CD4-positive, CD25-positive, alpha-beta regulatory T cell (primary cell): ENCODE measurements around the gene PSPN. TPM values are rescaled to one million over a fixed set of nuclear protein-coding genes. Genes with fewer than 3 reads are reported as not detected.

ENCODE experiments used
- ATAC-seq, 2 donors: fragments of 150-1000 bp; cut with Tn5 transposase; one replicate each; pipeline ENCODE4 v1.10.0; 2021; ENCODE audit warnings: low read depth in 2 of 2, moderate number of reproducible peaks in 2 of 2, moderate library complexity in 1 of 2
- DNase-seq, 3 donors: peaks; one replicate each; pipeline versions ENCODE4 v3.0.0 to v3.0.0-alpha.2; 2012 to 2022; ENCODE audit warnings: mixed read lengths in 1 of 3
- H3K27ac ChIP-seq: one replicate; pipeline ENCODE4 v1.7.0; 2013; ENCODE audit warnings: mild to moderate bottlenecking, low read length; ENCODE audit not compliant: insufficient read depth, poor library complexity, severe bottlenecking
- H3K27me3 ChIP-seq: one replicate; pipeline ENCODE4 v1.7.0; 2013; ENCODE audit warnings: low read length; ENCODE audit not compliant: control insufficient read depth, insufficient read depth
- H3K36me3 ChIP-seq: one replicate; pipeline ENCODE4 v1.7.0; 2013; ENCODE audit warnings: mild to moderate bottlenecking, low read length, moderate library complexity; ENCODE audit not compliant: control insufficient read depth, insufficient read depth
- H3K4me1 ChIP-seq: 2 replicates; pipeline ENCODE4 v1.7.0; 2013; ENCODE audit warnings: mild to moderate bottlenecking, low read length; ENCODE audit not compliant: insufficient read depth, control insufficient read depth, poor library complexity, severe bottlenecking
- H3K4me3 ChIP-seq: one replicate; pipeline ENCODE4 v1.7.0; 2013; ENCODE audit warnings: low read depth, mild to moderate bottlenecking, low read length, moderate library complexity
- H3K9me3 ChIP-seq, 2 experiments: 1 replicate in 1 of 2; 2 replicates in 1 of 2; pipeline ENCODE4 v1.7.0; 2013; ENCODE audit warnings: low read length in 2 of 2, mild to moderate bottlenecking in 1 of 2, moderate library complexity in 1 of 2; ENCODE audit not compliant: control insufficient read depth in 2 of 2
- H3K27ac Mint-ChIP-seq, 3 donors: one replicate each; pipeline ENCODE4 v1.8.0; 2020 to 2022; ENCODE audit warnings: mild to moderate bottlenecking in 3 of 3, mixed read lengths in 3 of 3, moderate library complexity in 2 of 3
- H3K27me3 Mint-ChIP-seq: one replicate; pipeline ENCODE4 v1.8.0; 2022; ENCODE audit warnings: mild to moderate bottlenecking, mixed read lengths
- H3K36me3 Mint-ChIP-seq: one replicate; pipeline ENCODE4 v1.8.0; 2020; ENCODE audit warnings: mixed read lengths
- H3K4me1 Mint-ChIP-seq, 4 donors: one replicate each; pipeline ENCODE4 v1.8.0; 2020 to 2022; ENCODE audit warnings: mixed read lengths in 4 of 4, mild to moderate bottlenecking in 1 of 4
- H3K4me3 Mint-ChIP-seq, 4 donors: one replicate each; pipeline ENCODE4 v1.8.0; 2020 to 2022; ENCODE audit warnings: mild to moderate bottlenecking in 4 of 4, mixed read lengths in 4 of 4, moderate library complexity in 3 of 4
- H3K9me3 Mint-ChIP-seq, 7 donors: one replicate each; pipeline ENCODE4 v1.8.0; 2020 to 2022; ENCODE audit warnings: mixed read lengths in 7 of 7, mild to moderate bottlenecking in 3 of 7, moderate library complexity in 2 of 7
- polyA plus RNA-seq, 4 donors: library from polyadenylated mRNA; unstranded; fragments of 300-500 nt; fragmentation: Illumina TruSeq; gene quantifications; one replicate each; pipeline ENCODE4 v1.2.3, GENCODE V29; 2021
- total RNA-seq: library from RNA; stranded (reverse); gene quantifications from one replicate; pipeline ENCODE4 v1.2.3, GENCODE V29; 2022

PSPN gene
- total and polyA plus RNA-seq, 5 donors from 2014 or later: 0.41 to 1.0 (median 0.72) TPM

DNA sequence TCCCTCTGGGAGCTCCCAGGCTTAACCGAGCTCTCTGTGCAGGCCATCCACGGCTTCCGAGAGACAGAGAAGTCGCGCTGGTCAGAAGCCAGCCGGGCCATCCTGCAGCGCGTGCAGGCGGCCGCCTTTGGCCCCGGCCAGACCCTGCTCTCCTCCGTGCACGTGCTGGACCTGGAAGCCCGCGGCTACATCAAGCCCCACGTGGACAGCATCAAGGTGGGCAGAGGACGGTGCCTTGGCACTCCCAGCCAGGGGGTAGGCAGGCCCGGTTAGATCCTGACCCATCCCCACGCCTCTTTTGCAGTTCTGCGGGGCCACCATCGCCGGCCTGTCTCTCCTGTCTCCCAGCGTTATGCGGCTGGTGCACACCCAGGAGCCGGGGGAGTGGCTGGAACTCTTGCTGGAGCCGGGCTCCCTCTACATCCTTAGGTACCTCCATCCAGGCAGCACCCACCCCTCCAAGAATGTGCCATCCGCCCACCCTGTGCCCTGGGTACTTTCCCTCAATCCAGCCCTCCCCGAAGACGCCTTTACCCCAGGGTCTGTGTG is 1.5 kb downstream of the PSPN start:
- Mint-ChIP-seq H3K27me3 (no peaks in the 10 kb centered on the region), H3K9me3 (no peaks in the 10 kb centered on the region), H3K4me3 (peak overlapping the region in 1 of 4 donors; percentile 96), H3K27ac (no peak overlapping the region), H3K36me3 (peaks cover 7% of the 10 kb centered on the region), H3K4me1 (peaks cover 5 to 25% (median 12%) of the 10 kb centered on the region in 4 donors)
- Histone ChIP-seq H3K4me1 (peaks cover 10% of the 10 kb centered on the region), H3K4me3 (no peak overlapping the region), H3K27me3 (no peaks in the 10 kb centered on the region), H3K36me3 (peaks cover 4% of the 10 kb centered on the region), H3K27ac (peak overlapping the region; percentile 97), H3K9me3 (no peaks in the 10 kb centered on the region)
- ATAC-seq: no peak
- no peak for DNase-seq

DNA sequence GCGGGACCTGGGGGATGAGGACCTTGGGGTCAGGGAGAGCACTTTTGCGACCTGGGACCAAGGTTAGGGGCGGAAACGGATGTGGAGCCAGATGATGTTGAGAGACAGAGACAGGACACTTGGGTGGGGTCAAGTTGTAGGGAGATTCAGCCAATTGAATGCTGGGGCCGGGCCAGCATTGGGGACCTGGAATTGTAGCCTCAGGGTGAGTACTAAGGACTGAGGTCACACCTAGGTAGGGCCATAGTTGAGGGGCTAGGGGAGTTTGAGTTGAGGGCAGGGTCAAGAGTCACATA is 2.0 kb downstream of the PSPN start:
- Mint-ChIP-seq H3K4me3 (peak overlapping the region; percentile 90 to 96 (median 94)), H3K4me1 (peaks cover 5 to 25% (median 12%) of the 10 kb centered on the region in 4 donors), H3K36me3 (peaks cover 10% of the 10 kb centered on the region), H3K27me3 (no peaks in the 10 kb centered on the region), H3K9me3 (no peaks in the 10 kb centered on the region), H3K27ac (peak overlapping the region; percentile 69 to 93 (median 89))
- no peak overlapping the region for H3K4me3 ChIP-seq
- H3K36me3 ChIP-seq: peaks cover 2% of the 10 kb centered on the region
- DNase-seq (peak in 1 of 3 donors; percentile 10), ATAC-seq (no peak)
- H3K27ac ChIP-seq: peak overlapping the region; percentile 97
- H3K4me1 ChIP-seq: peaks cover 10% of the 10 kb centered on the region
- H3K27me3 ChIP-seq: no peaks in the 10 kb centered on the region
- H3K9me3 ChIP-seq: no peaks in the 10 kb centered on the region

DNA sequence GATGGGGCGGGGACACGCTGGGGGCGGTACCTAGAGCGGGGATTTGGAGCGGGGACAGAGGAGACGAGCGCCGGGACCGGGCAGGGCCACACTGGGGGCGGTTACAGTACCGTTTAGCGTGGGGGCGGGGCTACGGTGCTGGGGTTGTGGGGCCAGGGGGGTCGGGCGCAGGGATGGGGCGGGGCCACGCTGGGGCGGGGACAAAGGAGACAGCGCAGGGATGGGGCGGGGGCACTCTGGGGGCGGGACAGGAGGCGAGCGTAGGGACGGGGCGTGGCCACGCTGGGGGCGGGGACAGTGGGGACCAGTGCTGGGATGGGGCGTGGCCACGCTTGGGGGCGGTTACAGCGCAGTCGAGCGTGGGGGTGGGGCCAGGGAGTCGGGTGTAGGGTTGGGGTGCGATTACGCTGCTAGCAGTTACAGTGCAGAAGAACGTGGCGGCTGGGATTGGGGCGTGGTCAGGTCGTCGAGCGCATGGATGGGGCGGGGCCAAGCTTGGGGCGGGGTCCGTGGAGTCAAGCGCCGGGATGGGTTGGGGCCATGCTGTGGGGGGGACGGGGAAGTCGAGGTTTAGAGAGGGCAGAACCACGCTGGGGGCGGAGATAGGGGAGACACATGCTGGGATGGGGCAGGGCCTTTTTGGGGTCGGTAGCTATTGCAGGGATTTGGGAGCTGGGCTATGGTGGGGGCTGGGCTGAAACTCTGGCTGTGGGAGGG is 2.5 kb downstream of the PSPN start:
- Histone ChIP-seq H3K4me3 (no peak overlapping the region), H3K27me3 (no peaks in the 10 kb centered on the region), H3K36me3 (peaks cover 7% of the 10 kb centered on the region), H3K4me1 (peaks cover 10% of the 10 kb centered on the region), H3K27ac (peak overlapping the region; percentile 97), H3K9me3 (no peaks in the 10 kb centered on the region)
- Mint-ChIP-seq H3K27me3 (no peaks in the 10 kb centered on the region), H3K27ac (peak overlapping the region; percentile 89 to 94 (median 93)), H3K36me3 (peaks cover 11% of the 10 kb centered on the region), H3K9me3 (no peaks in the 10 kb centered on the region), H3K4me1 (peaks cover 5 to 25% (median 12%) of the 10 kb centered on the region in 4 donors), H3K4me3 (peak overlapping the region; percentile 90 to 96 (median 94))
- ATAC-seq (peak; percentile 66 to 67), DNase-seq (peak; percentile 96 to 98 (median 96))

DNA sequence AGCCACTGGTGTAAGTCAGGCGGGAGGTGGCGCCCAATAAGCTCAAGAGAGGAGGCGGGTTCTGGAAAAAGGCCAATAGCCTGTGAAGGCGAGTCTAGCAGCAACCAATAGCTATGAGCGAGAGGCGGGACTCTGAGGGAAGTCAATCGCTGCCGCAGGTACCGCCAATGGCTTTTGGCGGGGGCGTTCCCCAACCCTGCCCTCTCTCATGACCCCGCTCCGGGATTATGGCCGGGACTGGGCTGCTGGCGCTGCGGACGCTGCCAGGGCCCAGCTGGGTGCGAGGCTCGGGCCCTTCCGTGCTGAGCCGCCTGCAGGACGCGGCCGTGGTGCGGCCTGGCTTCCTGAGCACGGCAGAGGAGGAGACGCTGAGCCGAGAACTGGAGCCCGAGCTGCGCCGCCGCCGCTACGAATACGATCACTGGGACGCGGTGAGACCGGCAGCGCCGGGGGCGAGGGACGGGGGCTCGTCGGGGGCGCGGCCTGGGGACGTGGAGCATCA is 3.1 kb downstream of the PSPN start, which contains the start of gene ALKBH7:
TSS of gene ALKBH7 (plus strand) at position 201 of the 502 bp plus-strand sequence. CDS start at position 228, 27 bp downstream.
- no peaks in the 10 kb centered on the region for H3K9me3 Mint-ChIP-seq
- H3K4me1 Mint-ChIP-seq: peaks cover 5 to 25% (median 12%) of the 10 kb centered on the region in 4 donors
- no peaks in the 10 kb centered on the region for H3K9me3 ChIP-seq
- H3K27ac Mint-ChIP-seq: peak within 1 kb of the TSS; percentile 89 to 94 (median 93)
- no peaks in the 10 kb centered on the region for H3K27me3 Mint-ChIP-seq
- peak within 1 kb of the TSS; percentile 90 to 96 (median 94) for H3K4me3 Mint-ChIP-seq
- peak within 1 kb of the TSS; percentile 97 for H3K27ac ChIP-seq
- DNase-seq (peak; percentile 95 to 99 (median 98)), ATAC-seq (peak; percentile 81 to 83)
- H3K36me3 ChIP-seq: peaks cover 13% of the 10 kb centered on the region
- H3K4me3 ChIP-seq: peak within 1 kb of the TSS; percentile 83
- no peaks in the 10 kb centered on the region for H3K27me3 ChIP-seq
- H3K4me1 ChIP-seq: peaks cover 10% of the 10 kb centered on the region
- peaks cover 11% of the 10 kb centered on the region for H3K36me3 Mint-ChIP-seq

DNA sequence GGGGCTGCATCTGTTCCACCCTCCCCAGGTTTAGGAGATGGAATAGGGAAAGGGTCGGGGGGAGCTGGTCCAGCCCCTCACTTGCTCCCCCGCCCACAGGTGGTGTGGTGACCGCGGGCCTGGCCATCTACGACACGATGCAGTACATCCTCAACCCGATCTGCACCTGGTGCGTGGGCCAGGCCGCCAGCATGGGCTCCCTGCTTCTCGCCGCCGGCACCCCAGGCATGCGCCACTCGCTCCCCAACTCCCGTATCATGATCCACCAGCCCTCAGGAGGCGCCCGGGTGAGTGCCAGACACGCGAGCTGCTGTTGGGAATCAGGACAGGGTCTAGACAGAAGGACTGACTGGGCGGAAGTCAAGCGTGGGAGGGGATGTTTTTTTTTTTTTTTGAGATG is 11.4 kb downstream of the PSPN start:
- no peak for ATAC-seq
- peaks cover 17% of the 10 kb centered on the region for H3K4me1 ChIP-seq
- H3K27ac ChIP-seq: no peak overlapping the region
- H3K36me3 Mint-ChIP-seq: peaks cover 13% of the 10 kb centered on the region
- peak overlapping the region in 3 of 4 donors; percentile 24 to 55 (median 51) for H3K4me3 Mint-ChIP-seq
- H3K27me3 ChIP-seq: no peaks in the 10 kb centered on the region
- peaks cover 0 to 27% (median 14%) of the 10 kb centered on the region in 4 donors for H3K4me1 Mint-ChIP-seq
- no peak for DNase-seq
- no peak overlapping the region for H3K27ac Mint-ChIP-seq
- H3K4me3 ChIP-seq: no peak overlapping the region
- no peaks in the 10 kb centered on the region for H3K9me3 ChIP-seq
- H3K9me3 Mint-ChIP-seq: no peaks in the 10 kb centered on the region
- no peaks in the 10 kb centered on the region for H3K27me3 Mint-ChIP-seq
- H3K36me3 ChIP-seq: peaks cover 38% of the 10 kb centered on the region

DNA sequence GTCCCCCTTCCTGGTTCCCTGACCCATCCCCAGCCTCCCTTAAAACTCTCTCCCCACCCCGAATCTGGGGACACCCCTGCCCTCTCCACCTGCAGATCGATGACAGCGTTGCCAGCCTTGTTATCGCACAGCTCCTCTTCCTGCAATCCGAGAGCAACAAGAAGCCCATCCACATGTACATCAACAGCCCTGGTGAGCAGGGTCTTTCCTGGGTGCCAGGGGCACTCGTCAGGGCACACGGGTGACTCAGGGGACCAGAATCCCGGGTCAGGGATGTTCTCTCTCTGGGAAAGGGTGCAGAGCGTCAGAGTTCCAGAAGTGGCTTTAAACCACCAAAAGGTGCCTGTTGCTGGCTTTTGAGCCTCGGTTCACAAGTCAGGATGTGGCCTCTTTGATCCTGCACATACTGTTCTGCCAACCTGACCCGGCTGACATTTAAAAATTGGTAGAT is 13.4 kb downstream of the PSPN start:
- peak overlapping the region; percentile 87 for H3K27ac ChIP-seq
- peaks cover 17% of the 10 kb centered on the region for H3K4me1 ChIP-seq
- peaks cover 23% of the 10 kb centered on the region for H3K36me3 ChIP-seq
- H3K27ac Mint-ChIP-seq: peak overlapping the region; percentile 94 to 97 (median 95)
- no peaks in the 10 kb centered on the region for H3K9me3 Mint-ChIP-seq
- DNase-seq (peak in 2 of 3 donors; percentile 68 to 81), ATAC-seq (peak; percentile 35 to 42)
- H3K4me3 Mint-ChIP-seq: peak overlapping the region; percentile 95 to 99 (median 98)
- peak overlapping the region; percentile 83 for H3K4me3 ChIP-seq
- H3K9me3 ChIP-seq: no peaks in the 10 kb centered on the region
- peaks cover 0 to 27% (median 13%) of the 10 kb centered on the region in 4 donors for H3K4me1 Mint-ChIP-seq
- peaks cover 11% of the 10 kb centered on the region for H3K36me3 Mint-ChIP-seq
- no peaks in the 10 kb centered on the region for H3K27me3 ChIP-seq
- H3K27me3 Mint-ChIP-seq: no peaks in the 10 kb centered on the region

DNA sequence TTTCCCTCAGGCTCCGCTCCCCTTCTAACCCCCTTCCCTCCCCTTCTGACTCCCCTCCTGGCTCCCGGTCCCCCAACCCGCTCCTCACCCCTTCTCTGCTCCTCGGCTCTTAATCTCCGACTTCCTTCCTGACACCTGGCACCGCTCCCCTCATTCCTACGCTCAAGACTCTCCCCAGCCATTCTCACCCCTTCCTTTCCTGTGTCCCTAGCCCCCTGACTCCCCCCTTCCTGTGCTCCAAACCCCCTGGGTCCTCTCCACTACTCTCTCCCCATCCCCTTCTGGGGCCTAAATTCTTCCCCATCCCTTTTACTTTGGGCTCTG is 13.7 kb downstream of the PSPN start:
- Mint-ChIP-seq H3K4me1 (peaks cover 0 to 27% (median 13%) of the 10 kb centered on the region in 4 donors), H3K27me3 (no peaks in the 10 kb centered on the region), H3K4me3 (peak overlapping the region; percentile 95 to 99 (median 98)), H3K36me3 (peaks cover 11% of the 10 kb centered on the region), H3K9me3 (no peaks in the 10 kb centered on the region), H3K27ac (peak overlapping the region; percentile 94 to 97 (median 95))
- Histone ChIP-seq H3K4me3 (peak overlapping the region; percentile 83), H3K4me1 (peaks cover 17% of the 10 kb centered on the region), H3K27me3 (no peaks in the 10 kb centered on the region), H3K9me3 (no peaks in the 10 kb centered on the region), H3K27ac (peak overlapping the region; percentile 87), H3K36me3 (peaks cover 19% of the 10 kb centered on the region)
- no peak for ATAC-seq
- no peak for DNase-seq
